ENCODE measurements around the gene TP53. TPM values are rescaled to one million over a fixed set of nuclear protein-coding genes. Genes with fewer than 3 reads are reported as not detected.

TP53 gene
- total RNA-seq, 1 donor from 2014 or later: 217 TPM

- ChIA-PET CTCF (interaction anchor here (0.8 to 3.8 kb wide), 2 partner anchors 95 to 124 kb away, joined by 5 to 17 read pairs; partner anchors contain the start of genes SENP3 and SOX15), POLR2A (interaction anchor here (1.0 to 5.9 kb wide), 21 partner anchors 18 to 563 kb away, joined by 3 to 109 read pairs (median 21); partner anchors contain the start of genes CD68, CNTROB, CTC1 and CYB5D1)
- DNase-seq: no peak
- no peak for TF ChIP-seq CTCF (IDR thresholded peaks at IDR 0.05)
- peaks cover 52% of the 10 kb centered on the region for H3K4me1 Mint-ChIP-seq
- no peaks in the 10 kb centered on the region for H3K27me3 Mint-ChIP-seq
- peaks cover 32% of the 10 kb centered on the region for H3K36me3 Mint-ChIP-seq (ENCODE audit: low read depth)
- peak overlapping the region; percentile 99 for H3K27ac Mint-ChIP-seq
- intact Hi-C loops (cut with micrococcal nuclease): loop anchor here (5.0 to 10.0 kb wide), 3 partner anchors 448 to 540 kb away; partner anchors contain the start of genes PER1 and PHF23
- no peak for ATAC-seq (ENCODE audit: low read depth)
- H3K4me3 Mint-ChIP-seq: peak overlapping the region; percentile 97
- no peaks in the 10 kb centered on the region for H3K9me3 Mint-ChIP-seq
Measured at GRCh38 chr17:7684851-7685532, 2.3 kb downstream of the TP53 start.

- ATAC-seq (ENCODE audit: low read depth) (no peak), DNase-seq (no peak)
- peaks cover 12% of the 10 kb centered on the region for H3K4me1 Mint-ChIP-seq
- ChIA-PET POLR2A (interaction anchor here (0.6 to 5.5 kb wide), 2 partner anchors 8 to 10 kb away, joined by 3 to 39 read pairs; partner anchors contain the start of genes TP53 and WRAP53), CTCF (interaction anchor here (1.9 kb wide), 1 partner anchor 10 kb away, joined by 6 read pairs; the partner anchor contains the start of genes TP53 and WRAP53)
- H3K27me3 Mint-ChIP-seq: no peaks in the 10 kb centered on the region
- intact Hi-C loops (cut with micrococcal nuclease): no loop called here
- no peak for TF ChIP-seq CTCF (IDR thresholded peaks at IDR 0.05)
- H3K9me3 Mint-ChIP-seq: peaks cover 6% of the 10 kb centered on the region
- H3K36me3 Mint-ChIP-seq (ENCODE audit: low read depth): peaks cover 52% of the 10 kb centered on the region
- H3K27ac Mint-ChIP-seq: peak overlapping the region; percentile 13
- no peak overlapping the region for H3K4me3 Mint-ChIP-seq
Measured at GRCh38 chr17:7677388-7678067, 9.8 kb downstream of the TP53 start.

GRCh38 chr17:7676533-7676932 lies 10.8 kb downstream of the TP53 start:
- ChIA-PET POLR2A (interaction anchor here (5.5 kb wide), 1 partner anchor 11 kb away, joined by 39 read pairs; the partner anchor contains the start of genes TP53 and WRAP53), CTCF (no interaction called here)
- no peak overlapping the region for H3K27ac Mint-ChIP-seq
- TF ChIP-seq CTCF (IDR thresholded peaks at IDR 0.05): no peak
- H3K36me3 Mint-ChIP-seq (ENCODE audit: low read depth): peaks cover 56% of the 10 kb centered on the region
- intact Hi-C loops (cut with micrococcal nuclease): no loop called here
- H3K9me3 Mint-ChIP-seq: peaks cover 6% of the 10 kb centered on the region
- H3K4me3 Mint-ChIP-seq: no peak overlapping the region
- H3K4me1 Mint-ChIP-seq: peaks cover 11% of the 10 kb centered on the region
- ATAC-seq (ENCODE audit: low read depth) (no peak), DNase-seq (no peak)
- no peaks in the 10 kb centered on the region for H3K27me3 Mint-ChIP-seq

- intact Hi-C loops (cut with micrococcal nuclease): no loop called here
- Mint-ChIP-seq H3K4me1 (peaks cover 8% of the 10 kb centered on the region), H3K27ac (no peak overlapping the region), H3K9me3 (peaks cover 6% of the 10 kb centered on the region), H3K4me3 (no peak overlapping the region), H3K27me3 (no peaks in the 10 kb centered on the region), H3K36me3 (ENCODE audit: low read depth) (peaks cover 68% of the 10 kb centered on the region)
- no peak for TF ChIP-seq CTCF (IDR thresholded peaks at IDR 0.05)
- ChIA-PET POLR2A (interaction anchor here (5.5 kb wide), 1 partner anchor 12 kb away, joined by 39 read pairs; the partner anchor contains the start of genes TP53 and WRAP53), CTCF (interaction anchor here (0.8 kb wide), 1 partner anchor 12 kb away, joined by 3 read pairs; the partner anchor contains the start of gene TP53)
- DNase-seq: no peak
- no peak for ATAC-seq (ENCODE audit: low read depth)
Measured at GRCh38 chr17:7674934-7675333, 12.4 kb downstream of the TP53 start.

Measured in activated B cell treated with CpG ODN at 0.5 μM for 24 hours (primary cell).